Measurements from ENCODE around the gene XAF1. TPM values are rescaled to one million over a fixed set of nuclear protein-coding genes. Genes with fewer than 3 reads are reported as not detected.

XAF1 gene
- total RNA-seq, 1 experiment from 2014 or later: 0.20 TPM

DNA sequence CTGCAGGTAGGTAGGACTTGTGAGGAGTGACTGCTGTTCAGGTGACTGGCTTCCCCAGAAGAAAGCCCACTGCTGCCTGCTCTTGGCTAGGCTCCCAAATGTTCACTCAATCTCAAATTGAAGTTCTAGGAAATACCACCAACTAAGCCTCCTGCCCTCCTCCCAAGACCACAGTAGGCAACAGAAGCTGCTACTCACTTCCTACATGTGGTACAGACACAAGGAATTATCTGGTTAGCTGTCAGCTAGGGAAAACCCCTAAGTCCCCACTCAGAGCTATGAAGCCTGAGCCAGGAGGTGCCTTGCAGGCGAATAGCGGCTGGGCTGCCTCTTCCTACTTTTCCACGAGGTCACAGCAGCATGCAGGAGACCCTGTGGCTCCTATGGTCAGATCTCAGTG is 25.0 kb downstream of the XAF1 start (continued):
- TF ChIP-seq, protein P1, sequence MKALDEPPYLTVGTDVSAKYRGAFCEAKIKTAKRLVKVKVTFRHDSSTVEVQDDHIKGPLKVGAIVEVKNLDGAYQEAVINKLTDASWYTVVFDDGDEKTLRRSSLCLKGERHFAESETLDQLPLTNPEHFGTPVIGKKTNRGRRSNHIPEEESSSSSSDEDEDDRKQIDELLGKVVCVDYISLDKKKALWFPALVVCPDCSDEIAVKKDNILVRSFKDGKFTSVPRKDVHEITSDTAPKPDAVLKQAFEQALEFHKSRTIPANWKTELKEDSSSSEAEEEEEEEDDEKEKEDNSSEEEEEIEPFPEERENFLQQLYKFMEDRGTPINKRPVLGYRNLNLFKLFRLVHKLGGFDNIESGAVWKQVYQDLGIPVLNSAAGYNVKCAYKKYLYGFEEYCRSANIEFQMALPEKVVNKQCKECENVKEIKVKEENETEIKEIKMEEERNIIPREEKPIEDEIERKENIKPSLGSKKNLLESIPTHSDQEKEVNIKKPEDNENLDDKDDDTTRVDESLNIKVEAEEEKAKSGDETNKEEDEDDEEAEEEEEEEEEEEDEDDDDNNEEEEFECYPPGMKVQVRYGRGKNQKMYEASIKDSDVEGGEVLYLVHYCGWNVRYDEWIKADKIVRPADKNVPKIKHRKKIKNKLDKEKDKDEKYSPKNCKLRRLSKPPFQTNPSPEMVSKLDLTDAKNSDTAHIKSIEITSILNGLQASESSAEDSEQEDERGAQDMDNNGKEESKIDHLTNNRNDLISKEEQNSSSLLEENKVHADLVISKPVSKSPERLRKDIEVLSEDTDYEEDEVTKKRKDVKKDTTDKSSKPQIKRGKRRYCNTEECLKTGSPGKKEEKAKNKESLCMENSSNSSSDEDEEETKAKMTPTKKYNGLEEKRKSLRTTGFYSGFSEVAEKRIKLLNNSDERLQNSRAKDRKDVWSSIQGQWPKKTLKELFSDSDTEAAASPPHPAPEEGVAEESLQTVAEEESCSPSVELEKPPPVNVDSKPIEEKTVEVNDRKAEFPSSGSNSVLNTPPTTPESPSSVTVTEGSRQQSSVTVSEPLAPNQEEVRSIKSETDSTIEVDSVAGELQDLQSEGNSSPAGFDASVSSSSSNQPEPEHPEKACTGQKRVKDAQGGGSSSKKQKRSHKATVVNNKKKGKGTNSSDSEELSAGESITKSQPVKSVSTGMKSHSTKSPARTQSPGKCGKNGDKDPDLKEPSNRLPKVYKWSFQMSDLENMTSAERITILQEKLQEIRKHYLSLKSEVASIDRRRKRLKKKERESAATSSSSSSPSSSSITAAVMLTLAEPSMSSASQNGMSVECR (CRISPR knock-in tag; IDR thresholded peaks at IDR 0.05; ENCODE audit: borderline replicate concordance): no peak
- TF ChIP-seq ELF4 (CRISPR knock-in tag; IDR thresholded peaks at IDR 0.05; ENCODE audit: low read depth) (no peak), NFATC4 (CRISPR knock-in tag; IDR thresholded peaks at IDR 0.05) (no peak)
- TF ChIP-seq, protein P2, sequence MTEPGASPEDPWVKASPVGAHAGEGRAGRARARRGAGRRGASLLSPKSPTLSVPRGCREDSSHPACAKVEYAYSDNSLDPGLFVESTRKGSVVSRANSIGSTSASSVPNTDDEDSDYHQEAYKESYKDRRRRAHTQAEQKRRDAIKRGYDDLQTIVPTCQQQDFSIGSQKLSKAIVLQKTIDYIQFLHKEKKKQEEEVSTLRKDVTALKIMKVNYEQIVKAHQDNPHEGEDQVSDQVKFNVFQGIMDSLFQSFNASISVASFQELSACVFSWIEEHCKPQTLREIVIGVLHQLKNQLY (CRISPR knock-in tag; IDR thresholded peaks at IDR 0.05): no peak

DNA sequence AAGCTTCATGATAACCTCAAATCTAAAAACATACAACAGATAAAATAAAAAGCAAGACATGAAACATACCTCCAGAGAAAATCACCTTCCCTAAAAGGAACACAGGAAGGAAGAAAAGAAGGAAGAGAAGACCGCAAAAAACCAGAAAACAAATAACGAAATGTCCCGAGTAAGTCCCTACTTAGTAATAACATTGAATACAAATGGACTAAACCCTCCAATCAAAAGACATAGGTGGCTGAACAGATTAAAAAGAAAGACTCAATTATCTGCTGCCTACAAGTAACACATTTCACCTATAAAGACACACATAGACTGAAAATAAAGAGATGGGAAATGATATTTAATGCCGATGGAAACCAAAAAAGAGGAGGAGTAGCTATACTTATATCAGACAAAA is 26.4 kb downstream of the XAF1 start:
- ATAC-seq: no peak
- POLR2A ChIA-PET: no interaction called here

More for the DNA sequence above, 26.4 kb downstream of the XAF1 start:
- DNase-seq (ENCODE audit: low spot score): no peak
- CTCF ChIA-PET: interaction anchor here (2.2 kb wide), 1 partner anchor 112 kb away, joined by 5 read pairs; no protein-coding TSS in a partner anchor
- Mint-ChIP-seq H3K4me3 (no peak overlapping the region), H3K27me3 (ENCODE audit: low read depth) (peaks cover 31% of the 10 kb centered on the region), H3K27ac (no peak overlapping the region), H3K36me3 (no peaks in the 10 kb centered on the region), H3K9me3 (peaks cover 3% of the 10 kb centered on the region; the same call in 1 of the 2 replicates), H3K4me1 (no peaks in the 10 kb centered on the region)
- no peak for TF ChIP-seq ZNF232 (CRISPR knock-in tag; IDR thresholded peaks at IDR 0.05)
- no peak for TF ChIP-seq PRRX2 (CRISPR knock-in tag; IDR thresholded peaks at IDR 0.05)
- TF ChIP-seq, protein P3, sequence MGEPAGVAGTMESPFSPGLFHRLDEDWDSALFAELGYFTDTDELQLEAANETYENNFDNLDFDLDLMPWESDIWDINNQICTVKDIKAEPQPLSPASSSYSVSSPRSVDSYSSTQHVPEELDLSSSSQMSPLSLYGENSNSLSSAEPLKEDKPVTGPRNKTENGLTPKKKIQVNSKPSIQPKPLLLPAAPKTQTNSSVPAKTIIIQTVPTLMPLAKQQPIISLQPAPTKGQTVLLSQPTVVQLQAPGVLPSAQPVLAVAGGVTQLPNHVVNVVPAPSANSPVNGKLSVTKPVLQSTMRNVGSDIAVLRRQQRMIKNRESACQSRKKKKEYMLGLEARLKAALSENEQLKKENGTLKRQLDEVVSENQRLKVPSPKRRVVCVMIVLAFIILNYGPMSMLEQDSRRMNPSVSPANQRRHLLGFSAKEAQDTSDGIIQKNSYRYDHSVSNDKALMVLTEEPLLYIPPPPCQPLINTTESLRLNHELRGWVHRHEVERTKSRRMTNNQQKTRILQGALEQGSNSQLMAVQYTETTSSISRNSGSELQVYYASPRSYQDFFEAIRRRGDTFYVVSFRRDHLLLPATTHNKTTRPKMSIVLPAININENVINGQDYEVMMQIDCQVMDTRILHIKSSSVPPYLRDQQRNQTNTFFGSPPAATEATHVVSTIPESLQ (CRISPR knock-in tag; IDR thresholded peaks at IDR 0.05): no peak
- TF ChIP-seq, protein P1 (CRISPR knock-in tag; IDR thresholded peaks at IDR 0.05; ENCODE audit: borderline replicate concordance): no peak
- no peak for TF ChIP-seq RELA (CRISPR knock-in tag; IDR thresholded peaks at IDR 0.05; ENCODE audit: borderline replicate concordance)
- TF ChIP-seq, protein P4, sequence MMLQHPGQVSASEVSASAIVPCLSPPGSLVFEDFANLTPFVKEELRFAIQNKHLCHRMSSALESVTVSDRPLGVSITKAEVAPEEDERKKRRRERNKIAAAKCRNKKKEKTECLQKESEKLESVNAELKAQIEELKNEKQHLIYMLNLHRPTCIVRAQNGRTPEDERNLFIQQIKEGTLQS (CRISPR knock-in tag; conservative IDR thresholded peaks at IDR 0.05): no peak
- no peak for TF ChIP-seq ZNF219 (CRISPR knock-in tag; IDR thresholded peaks at IDR 0.05; ENCODE audit: borderline replicate concordance)
- TF ChIP-seq, protein P5, sequence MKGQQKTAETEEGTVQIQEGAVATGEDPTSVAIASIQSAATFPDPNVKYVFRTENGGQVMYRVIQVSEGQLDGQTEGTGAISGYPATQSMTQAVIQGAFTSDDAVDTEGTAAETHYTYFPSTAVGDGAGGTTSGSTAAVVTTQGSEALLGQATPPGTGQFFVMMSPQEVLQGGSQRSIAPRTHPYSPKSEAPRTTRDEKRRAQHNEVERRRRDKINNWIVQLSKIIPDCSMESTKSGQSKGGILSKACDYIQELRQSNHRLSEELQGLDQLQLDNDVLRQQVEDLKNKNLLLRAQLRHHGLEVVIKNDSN (CRISPR knock-in tag; IDR thresholded peaks at IDR 0.05): no peak
- TF ChIP-seq ZBTB21 (CRISPR knock-in tag; IDR thresholded peaks at IDR 0.05; ENCODE audit: borderline replicate concordance): no peak
- TF ChIP-seq, protein P6, sequence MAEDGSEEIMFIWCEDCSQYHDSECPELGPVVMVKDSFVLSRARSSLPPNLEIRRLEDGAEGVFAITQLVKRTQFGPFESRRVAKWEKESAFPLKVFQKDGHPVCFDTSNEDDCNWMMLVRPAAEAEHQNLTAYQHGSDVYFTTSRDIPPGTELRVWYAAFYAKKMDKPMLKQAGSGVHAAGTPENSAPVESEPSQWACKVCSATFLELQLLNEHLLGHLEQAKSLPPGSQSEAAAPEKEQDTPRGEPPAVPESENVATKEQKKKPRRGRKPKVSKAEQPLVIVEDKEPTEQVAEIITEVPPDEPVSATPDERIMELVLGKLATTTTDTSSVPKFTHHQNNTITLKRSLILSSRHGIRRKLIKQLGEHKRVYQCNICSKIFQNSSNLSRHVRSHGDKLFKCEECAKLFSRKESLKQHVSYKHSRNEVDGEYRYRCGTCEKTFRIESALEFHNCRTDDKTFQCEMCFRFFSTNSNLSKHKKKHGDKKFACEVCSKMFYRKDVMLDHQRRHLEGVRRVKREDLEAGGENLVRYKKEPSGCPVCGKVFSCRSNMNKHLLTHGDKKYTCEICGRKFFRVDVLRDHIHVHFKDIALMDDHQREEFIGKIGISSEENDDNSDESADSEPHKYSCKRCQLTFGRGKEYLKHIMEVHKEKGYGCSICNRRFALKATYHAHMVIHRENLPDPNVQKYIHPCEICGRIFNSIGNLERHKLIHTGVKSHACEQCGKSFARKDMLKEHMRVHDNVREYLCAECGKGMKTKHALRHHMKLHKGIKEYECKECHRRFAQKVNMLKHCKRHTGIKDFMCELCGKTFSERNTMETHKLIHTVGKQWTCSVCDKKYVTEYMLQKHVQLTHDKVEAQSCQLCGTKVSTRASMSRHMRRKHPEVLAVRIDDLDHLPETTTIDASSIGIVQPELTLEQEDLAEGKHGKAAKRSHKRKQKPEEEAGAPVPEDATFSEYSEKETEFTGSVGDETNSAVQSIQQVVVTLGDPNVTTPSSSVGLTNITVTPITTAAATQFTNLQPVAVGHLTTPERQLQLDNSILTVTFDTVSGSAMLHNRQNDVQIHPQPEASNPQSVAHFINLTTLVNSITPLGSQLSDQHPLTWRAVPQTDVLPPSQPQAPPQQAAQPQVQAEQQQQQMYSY (CRISPR knock-in tag; IDR thresholded peaks at IDR 0.05): no peak
- TF ChIP-seq NR2C2 (CRISPR knock-in tag; IDR thresholded peaks at IDR 0.05): no peak
